Neural cell (in vitro differentiated cells): ENCODE data around the gene OR7A17. TPM values are rescaled to one million over a fixed set of nuclear protein-coding genes. Genes with fewer than 3 reads are reported as not detected.

Source experiments
- H2AFZ ChIP-seq: fragments of 200-600, 300-800 bp; sonication (generic), shearing (Covaris generic); 2 replicates; pipeline ENCODE4 v1.6.0; 2014; ENCODE audit warnings: low read depth, mild to moderate bottlenecking, antibody characterized with exemption, low read length, moderate library complexity
- H3F3A ChIP-seq: fragments of 200-600 bp; shearing (Covaris generic); 2 replicates; pipeline ENCODE4 v1.6.1; 2016; ENCODE audit warnings: mild to moderate bottlenecking, moderate library complexity, mixed read lengths, antibody characterized with exemption, low read length; ENCODE audit not compliant: insufficient read depth, poor library complexity, severe bottlenecking
- H3K27ac ChIP-seq: fragments of 200-600, 300-800 bp; sonication (generic), shearing (Covaris generic); 2 replicates; pipeline ENCODE4 v1.5.1; 2014; ENCODE audit warnings: mild to moderate bottlenecking, low read length, moderate library complexity
- H3K27me3 ChIP-seq: fragments of 300-800, 200-600 bp; sonication (generic), shearing (Covaris generic); 2 replicates; pipeline ENCODE4 v1.6.0; 2014; ENCODE audit warnings: mild to moderate bottlenecking, low read depth, low read length, moderate library complexity; ENCODE audit not compliant: insufficient read depth
- H3K36me3 ChIP-seq: fragments of 300-800, 200-600 bp; sonication (generic), shearing (Covaris generic); 2 replicates; pipeline ENCODE4 v1.5.1; 2014; ENCODE audit warnings: mild to moderate bottlenecking, antibody characterized with exemption, low read length, moderate library complexity; ENCODE audit not compliant: insufficient read depth
- H3K4me2 ChIP-seq: fragments of 300-800, 200-600 bp; sonication (generic), shearing (Covaris generic); 2 replicates; pipeline ENCODE4 v1.6.0; 2014; ENCODE audit warnings: mild to moderate bottlenecking, low read length
- H3K4me3 ChIP-seq: fragments of 300-800, 200-600 bp; sonication (generic), shearing (Covaris generic); 2 replicates; pipeline ENCODE4 v1.5.1; 2014; ENCODE audit warnings: mild to moderate bottlenecking, low read length, moderate library complexity
- H3K79me2 ChIP-seq: fragments of 200-600 bp; shearing (Covaris generic); replicated peaks from 2 replicates; pipeline ENCODE4 v1.6.0; 2014; ENCODE audit warnings: mild to moderate bottlenecking, low read length, moderate library complexity; ENCODE audit not compliant: insufficient read depth
- H3K9ac ChIP-seq: fragments of 300-800, 200-600 bp; sonication (generic), shearing (Covaris generic); 2 replicates; pipeline ENCODE4 v1.6.1; 2016; ENCODE audit warnings: mild to moderate bottlenecking, low read length, mixed read lengths
- H3K9me2 ChIP-seq: fragments of 200-600 bp; shearing (Covaris generic); 2 replicates; pipeline ENCODE4 v1.6.1; 2016; ENCODE audit warnings: mild to moderate bottlenecking, low read length, mixed read lengths; ENCODE audit not compliant: insufficient read depth
- H3K9me3 ChIP-seq: fragments of 200-600, 300-800 bp; sonication (generic), shearing (Covaris generic); 2 replicates; pipeline ENCODE4 v1.6.1; 2016; ENCODE audit warnings: mild to moderate bottlenecking, mixed run types, low read length, moderate library complexity, mixed read lengths
- H4K20me1 ChIP-seq: fragments of 200-600 bp; shearing (Covaris generic); 2 replicates; pipeline ENCODE4 v1.6.1; 2016; ENCODE audit warnings: mild to moderate bottlenecking, mixed run types; ENCODE audit not compliant: insufficient read depth
- CTCF ChIP-seq: fragments of 450-650 bp; IDR thresholded peaks from 2 replicates; pipeline ENCODE4 v1.5.1; 2014; ENCODE audit warnings: antibody characterized with exemption, mild to moderate bottlenecking, moderate library complexity; ENCODE audit not compliant: poor library complexity, severe bottlenecking
- EP300 ChIP-seq: fragments of 450-650 bp; conservative IDR thresholded peaks from 2 replicates; pipeline ENCODE4 v1.6.1; 2014; ENCODE audit warnings: antibody characterized with exemption, mild to moderate bottlenecking, moderate library complexity; ENCODE audit not compliant: poor library complexity, severe bottlenecking
- EZH2 ChIP-seq: fragments of 200-600, 300-800 bp; shearing (Covaris generic), sonication (generic); IDR thresholded peaks from 2 replicates; pipeline ENCODE4 v1.6.1; 2014; ENCODE audit warnings: antibody characterized with exemption, low read length, borderline replicate concordance, mild to moderate bottlenecking; ENCODE audit not compliant: insufficient read depth, poor library complexity, severe bottlenecking
- MXI1 ChIP-seq: fragments of 450-650 bp; conservative IDR thresholded peaks from 2 replicates; pipeline ENCODE4 v1.6.1; 2014; ENCODE audit warnings: antibody characterized with exemption, mild to moderate bottlenecking; ENCODE audit not compliant: poor library complexity, severe bottlenecking
- POLR2AphosphoS5 ChIP-seq: IDR thresholded peaks from 2 replicates; pipeline ENCODE4 v1.6.1; 2012
- RAD21 ChIP-seq: fragments of 450-650 bp; conservative IDR thresholded peaks from 2 replicates; pipeline ENCODE4 v1.6.1; 2014; ENCODE audit warnings: antibody characterized with exemption, mild to moderate bottlenecking, moderate library complexity
- REST ChIP-seq: IDR thresholded peaks from 2 replicates; pipeline ENCODE4 v1.6.1; 2012; ENCODE audit warnings: borderline replicate concordance
- SMC3 ChIP-seq: fragments of 450-650 bp; conservative IDR thresholded peaks from 2 replicates; pipeline ENCODE4 v1.6.1; 2014; ENCODE audit warnings: antibody characterized with exemption, mild to moderate bottlenecking, moderate library complexity; ENCODE audit not compliant: poor library complexity
- TAF1 ChIP-seq: IDR thresholded peaks from 2 replicates; pipeline ENCODE4 v1.6.1; 2012; ENCODE audit warnings: low read depth
- polyA plus RNA-seq: library from polyadenylated mRNA; depleted of rRNA; stranded (reverse); fragments of >200 nt; gene quantifications from 2 replicates; pipeline ENCODE4 v1.2.3, GENCODE V29; 2014

OR7A17 gene
- polyA plus RNA-seq, 1 donor from 2014 or later = not detected

GRCh38 chr19:14843169-14843568 lies 42.8 kb downstream of the OR7A17 start:
- H3K9me2 ChIP-seq = no peaks in the 10 kb centered on the region
- no peaks in the 10 kb centered on the region for H3K79me2 ChIP-seq
- H3K27ac ChIP-seq = no peak overlapping the region
- no peak overlapping the region for H3K4me3 ChIP-seq
- no peaks in the 10 kb centered on the region for H3K9me3 ChIP-seq
- TF ChIP-seq MXI1 (no peak), CTCF (no peak), SMC3 (no peak), EP300 (no peak)
- H3F3A ChIP-seq = no peaks in the 10 kb centered on the region
- H2AFZ ChIP-seq = no peak overlapping the region
- no peaks in the 10 kb centered on the region for H4K20me1 ChIP-seq
- no peak overlapping the region for H3K4me2 ChIP-seq
- H3K9ac ChIP-seq = no peak overlapping the region
- no peaks in the 10 kb centered on the region for H3K27me3 ChIP-seq
- H3K36me3 ChIP-seq = no peaks in the 10 kb centered on the region

GRCh38 chr19:14840206-14840605 lies 45.7 kb downstream of the OR7A17 start:
- Histone ChIP-seq H3F3A (no peaks in the 10 kb centered on the region), H4K20me1 (no peaks in the 10 kb centered on the region), H3K9me3 (no peaks in the 10 kb centered on the region), H3K9ac (no peak overlapping the region), H3K36me3 (no peaks in the 10 kb centered on the region), H3K27ac (no peak overlapping the region), H2AFZ (no peak overlapping the region), H3K4me2 (no peak overlapping the region), H3K4me3 (no peak overlapping the region), H3K79me2 (no peaks in the 10 kb centered on the region), H3K9me2 (no peaks in the 10 kb centered on the region), H3K27me3 (no peaks in the 10 kb centered on the region)
- TF ChIP-seq MXI1 = no peak
- no peak for TF ChIP-seq EZH2
- no peak for TF ChIP-seq TAF1
- no peak for TF ChIP-seq POLR2AphosphoS5
- TF ChIP-seq CTCF = no peak
- TF ChIP-seq RAD21 = no peak
- TF ChIP-seq SMC3 = no peak
- no peak for TF ChIP-seq EP300

GRCh38 chr19:14837391-14837790 lies 48.5 kb downstream of the OR7A17 start:
- H2AFZ ChIP-seq = no peak overlapping the region
- TF ChIP-seq REST (no peak), TAF1 (no peak), EZH2 (no peak), MXI1 (no peak), RAD21 (no peak)
- H3K79me2 ChIP-seq = no peaks in the 10 kb centered on the region
- H3K9me3 ChIP-seq = no peaks in the 10 kb centered on the region
- no peak overlapping the region for H3K4me3 ChIP-seq
- no peaks in the 10 kb centered on the region for H3K9me2 ChIP-seq
- H3K4me2 ChIP-seq = no peak overlapping the region
- no peaks in the 10 kb centered on the region for H4K20me1 ChIP-seq
- no peak overlapping the region for H3K27ac ChIP-seq
- H3K9ac ChIP-seq = no peak overlapping the region
- no peaks in the 10 kb centered on the region for H3K27me3 ChIP-seq
- H3F3A ChIP-seq = no peaks in the 10 kb centered on the region
- no peaks in the 10 kb centered on the region for H3K36me3 ChIP-seq
